H1 (cell line): ENCODE results near the gene PSPN. TPM values are rescaled to one million over a fixed set of nuclear protein-coding genes. Genes with fewer than 3 reads are reported as not detected.

ENCODE experiments used
- CEBPB ChIP-seq: IDR thresholded peaks from 2 replicates; pipeline ENCODE4 v1.6.1; 2012; ENCODE audit warnings: low read depth, low read length
- YY1 ChIP-seq: IDR thresholded peaks from 2 replicates; pipeline ENCODE4 v1.6.1; 2011; ENCODE audit warnings: low read depth, mild to moderate bottlenecking, low read length
- polyA plus RNA-seq, 7 experiments: library from polyadenylated mRNA; depleted of rRNA in 3 of 7; stranded (reverse) in 5 of 7; unstranded in 2 of 7; fragments of >200 nt in 5 of 7; fragments of 200-250 nt in 2 of 7; gene quantifications; 1 replicate in 5 of 7; 2 replicates in 1 of 7; 4 replicates in 1 of 7; pipeline versions ENCODE4 v1.2.1 to v1.2.3, GENCODE V29; 2011 to 2013; ENCODE audit warnings: missing spikeins in 2 of 7, mixed read lengths in 2 of 7
- total RNA-seq: library from RNA; stranded (reverse); fragmentation: NEBNext Ultra II Directional; extraction: Animal tissue kit (Norgen Biotek cat#: 25700); gene quantifications from 2 replicates; pipeline ENCODE4 v1.2.1, GENCODE V29; 2021
- TF ChIP-seq, protein P1 (sequence below): fragments of 300-600 bp; sonication (generic); IDR thresholded peaks from 2 replicates; pipeline ENCODE4 v1.7.1; 2012; ENCODE audit warnings: low read length, moderate library complexity, mild to moderate bottlenecking, inconsistent platforms; ENCODE audit not compliant: insufficient replicate concordance

The PSPN gene
- total and polyA plus RNA-seq, 2 of the 8 experiments (the other 6 are each of a cell fraction or from before 2014, with no cell fraction given), result 1.0 to 2.1 TPM

DNA sequence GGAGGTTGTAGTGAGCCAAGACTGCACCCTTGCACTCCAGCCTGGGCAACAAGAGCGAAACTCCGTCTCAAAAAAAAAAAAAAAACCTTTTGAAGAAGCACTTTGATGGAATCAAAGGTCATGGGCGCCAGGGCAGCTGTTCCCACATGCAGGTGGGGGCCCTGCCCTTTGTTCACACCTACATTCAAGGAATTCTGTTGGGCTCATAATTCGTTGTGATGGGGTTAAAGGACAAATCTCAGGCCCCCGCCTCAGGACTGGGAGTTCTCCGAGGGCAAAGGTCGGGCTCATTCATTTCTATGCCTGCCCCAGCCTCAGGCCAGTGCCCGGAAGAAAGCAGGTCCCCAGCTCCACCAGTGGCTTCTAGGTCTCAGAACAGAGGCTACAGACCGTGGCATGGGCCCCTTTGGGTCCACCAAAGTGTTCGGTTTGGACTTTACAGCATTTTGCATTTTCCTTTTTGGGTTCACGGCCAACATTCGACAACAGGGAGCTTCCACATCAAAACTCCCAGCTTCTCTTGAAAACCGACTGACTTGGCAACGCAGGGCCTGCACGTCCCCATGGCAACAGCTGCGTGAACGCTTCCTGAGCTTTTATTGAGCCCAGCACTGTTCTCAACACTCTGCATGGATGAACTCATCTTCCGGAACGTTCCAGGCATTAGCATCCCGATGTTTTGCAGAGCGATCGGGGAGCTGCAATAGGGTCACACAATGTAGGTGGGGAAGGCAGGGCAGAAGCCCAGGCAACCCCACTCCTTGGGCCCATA is 27.3 kb upstream of the PSPN start (continued):
- TF ChIP-seq, protein P1, sequence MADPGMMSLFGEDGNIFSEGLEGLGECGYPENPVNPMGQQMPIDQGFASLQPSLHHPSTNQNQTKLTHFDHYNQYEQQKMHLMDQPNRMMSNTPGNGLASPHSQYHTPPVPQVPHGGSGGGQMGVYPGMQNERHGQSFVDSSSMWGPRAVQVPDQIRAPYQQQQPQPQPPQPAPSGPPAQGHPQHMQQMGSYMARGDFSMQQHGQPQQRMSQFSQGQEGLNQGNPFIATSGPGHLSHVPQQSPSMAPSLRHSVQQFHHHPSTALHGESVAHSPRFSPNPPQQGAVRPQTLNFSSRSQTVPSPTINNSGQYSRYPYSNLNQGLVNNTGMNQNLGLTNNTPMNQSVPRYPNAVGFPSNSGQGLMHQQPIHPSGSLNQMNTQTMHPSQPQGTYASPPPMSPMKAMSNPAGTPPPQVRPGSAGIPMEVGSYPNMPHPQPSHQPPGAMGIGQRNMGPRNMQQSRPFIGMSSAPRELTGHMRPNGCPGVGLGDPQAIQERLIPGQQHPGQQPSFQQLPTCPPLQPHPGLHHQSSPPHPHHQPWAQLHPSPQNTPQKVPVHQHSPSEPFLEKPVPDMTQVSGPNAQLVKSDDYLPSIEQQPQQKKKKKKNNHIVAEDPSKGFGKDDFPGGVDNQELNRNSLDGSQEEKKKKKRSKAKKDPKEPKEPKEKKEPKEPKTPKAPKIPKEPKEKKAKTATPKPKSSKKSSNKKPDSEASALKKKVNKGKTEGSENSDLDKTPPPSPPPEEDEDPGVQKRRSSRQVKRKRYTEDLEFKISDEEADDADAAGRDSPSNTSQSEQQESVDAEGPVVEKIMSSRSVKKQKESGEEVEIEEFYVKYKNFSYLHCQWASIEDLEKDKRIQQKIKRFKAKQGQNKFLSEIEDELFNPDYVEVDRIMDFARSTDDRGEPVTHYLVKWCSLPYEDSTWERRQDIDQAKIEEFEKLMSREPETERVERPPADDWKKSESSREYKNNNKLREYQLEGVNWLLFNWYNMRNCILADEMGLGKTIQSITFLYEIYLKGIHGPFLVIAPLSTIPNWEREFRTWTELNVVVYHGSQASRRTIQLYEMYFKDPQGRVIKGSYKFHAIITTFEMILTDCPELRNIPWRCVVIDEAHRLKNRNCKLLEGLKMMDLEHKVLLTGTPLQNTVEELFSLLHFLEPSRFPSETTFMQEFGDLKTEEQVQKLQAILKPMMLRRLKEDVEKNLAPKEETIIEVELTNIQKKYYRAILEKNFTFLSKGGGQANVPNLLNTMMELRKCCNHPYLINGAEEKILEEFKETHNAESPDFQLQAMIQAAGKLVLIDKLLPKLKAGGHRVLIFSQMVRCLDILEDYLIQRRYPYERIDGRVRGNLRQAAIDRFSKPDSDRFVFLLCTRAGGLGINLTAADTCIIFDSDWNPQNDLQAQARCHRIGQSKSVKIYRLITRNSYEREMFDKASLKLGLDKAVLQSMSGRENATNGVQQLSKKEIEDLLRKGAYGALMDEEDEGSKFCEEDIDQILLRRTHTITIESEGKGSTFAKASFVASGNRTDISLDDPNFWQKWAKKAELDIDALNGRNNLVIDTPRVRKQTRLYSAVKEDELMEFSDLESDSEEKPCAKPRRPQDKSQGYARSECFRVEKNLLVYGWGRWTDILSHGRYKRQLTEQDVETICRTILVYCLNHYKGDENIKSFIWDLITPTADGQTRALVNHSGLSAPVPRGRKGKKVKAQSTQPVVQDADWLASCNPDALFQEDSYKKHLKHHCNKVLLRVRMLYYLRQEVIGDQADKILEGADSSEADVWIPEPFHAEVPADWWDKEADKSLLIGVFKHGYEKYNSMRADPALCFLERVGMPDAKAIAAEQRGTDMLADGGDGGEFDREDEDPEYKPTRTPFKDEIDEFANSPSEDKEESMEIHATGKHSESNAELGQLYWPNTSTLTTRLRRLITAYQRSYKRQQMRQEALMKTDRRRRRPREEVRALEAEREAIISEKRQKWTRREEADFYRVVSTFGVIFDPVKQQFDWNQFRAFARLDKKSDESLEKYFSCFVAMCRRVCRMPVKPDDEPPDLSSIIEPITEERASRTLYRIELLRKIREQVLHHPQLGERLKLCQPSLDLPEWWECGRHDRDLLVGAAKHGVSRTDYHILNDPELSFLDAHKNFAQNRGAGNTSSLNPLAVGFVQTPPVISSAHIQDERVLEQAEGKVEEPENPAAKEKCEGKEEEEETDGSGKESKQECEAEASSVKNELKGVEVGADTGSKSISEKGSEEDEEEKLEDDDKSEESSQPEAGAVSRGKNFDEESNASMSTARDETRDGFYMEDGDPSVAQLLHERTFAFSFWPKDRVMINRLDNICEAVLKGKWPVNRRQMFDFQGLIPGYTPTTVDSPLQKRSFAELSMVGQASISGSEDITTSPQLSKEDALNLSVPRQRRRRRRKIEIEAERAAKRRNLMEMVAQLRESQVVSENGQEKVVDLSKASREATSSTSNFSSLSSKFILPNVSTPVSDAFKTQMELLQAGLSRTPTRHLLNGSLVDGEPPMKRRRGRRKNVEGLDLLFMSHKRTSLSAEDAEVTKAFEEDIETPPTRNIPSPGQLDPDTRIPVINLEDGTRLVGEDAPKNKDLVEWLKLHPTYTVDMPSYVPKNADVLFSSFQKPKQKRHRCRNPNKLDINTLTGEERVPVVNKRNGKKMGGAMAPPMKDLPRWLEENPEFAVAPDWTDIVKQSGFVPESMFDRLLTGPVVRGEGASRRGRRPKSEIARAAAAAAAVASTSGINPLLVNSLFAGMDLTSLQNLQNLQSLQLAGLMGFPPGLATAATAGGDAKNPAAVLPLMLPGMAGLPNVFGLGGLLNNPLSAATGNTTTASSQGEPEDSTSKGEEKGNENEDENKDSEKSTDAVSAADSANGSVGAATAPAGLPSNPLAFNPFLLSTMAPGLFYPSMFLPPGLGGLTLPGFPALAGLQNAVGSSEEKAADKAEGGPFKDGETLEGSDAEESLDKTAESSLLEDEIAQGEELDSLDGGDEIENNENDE, result no peak
- TF ChIP-seq CEBPB, result no peak
- no peak for TF ChIP-seq YY1
